OCI-LY3 (cell line): ENCODE data around the gene CYP4A11.
"Not testable (repeated sequence)": the region's sequence is repeated elsewhere in the genome, so short reads cannot be mapped to it uniquely, and the experiment has no call there.

Experiments used
- CTCF ChIP-seq: fragments of 200-600, 300-600 bp; sonication (generic); IDR thresholded peaks from 2 replicates; pipeline ENCODE4 v1.5.1; 2014; ENCODE audit warnings: antibody characterized with exemption, low read length, low read depth
- EZH2phosphoT487 ChIP-seq: fragments of 200-600 bp; shearing (Covaris generic); IDR thresholded peaks from 2 replicates; pipeline ENCODE4 v1.6.1; 2018; ENCODE audit warnings: antibody characterized with exemption, mixed run types, low read depth

GRCh38 chr1:46932020-46932419, 9.3 kb downstream of the CYP4A11 start:
- not testable (repeated sequence) for TF ChIP-seq CTCF, EZH2phosphoT487
